Keratinocyte (primary cell): ENCODE data around the gene PTP4A2. TPM values are rescaled to one million over a fixed set of nuclear protein-coding genes. Genes with fewer than 3 reads are reported as not detected.

ENCODE experiments used
- DNase-seq: peaks from one replicate; pipeline ENCODE4 v3.0.0-alpha.2; 2011; ENCODE audit warnings: low read depth, missing footprints, low spot score
- FAIRE-seq: peaks from 2 replicates; lab custom pipeline; 2011; peaks lifted over from hg19 to GRCh38; lab: Jason Lieb, UNC
- H2AFZ ChIP-seq: 2 replicates; pipeline ENCODE4 v1.6.0; 2012; ENCODE audit warnings: low read length, control low read depth, inconsistent platforms; ENCODE audit not compliant: control insufficient read depth
- H3K27ac ChIP-seq: 2 replicates; pipeline ENCODE4 v1.5.1; 2011; ENCODE audit warnings: low read length; ENCODE audit not compliant: control insufficient read depth, insufficient read depth
- H3K27me3 ChIP-seq: 3 replicates; pipeline ENCODE4 v1.6.0; 2011; ENCODE audit warnings: low read length; ENCODE audit not compliant: control insufficient read depth, insufficient read depth; ENCODE audit errors: extremely low read depth
- H3K36me3 ChIP-seq, 2 experiments: 2 replicates in 1 of 2; 3 replicates in 1 of 2; pipeline ENCODE4 v1.5.1; 2011; ENCODE audit warnings: low read length in 2 of 2, mild to moderate bottlenecking in 1 of 2; ENCODE audit not compliant: control insufficient read depth in 2 of 2, insufficient read depth in 2 of 2; ENCODE audit errors: extremely low read depth in 1 of 2
- H3K4me1 ChIP-seq: 3 replicates; pipeline ENCODE4 v1.5.1; 2011; ENCODE audit warnings: low read length; ENCODE audit not compliant: control insufficient read depth, insufficient read depth; ENCODE audit errors: extremely low read depth
- H3K4me2 ChIP-seq: 3 replicates; pipeline ENCODE4 v1.6.0; 2011; ENCODE audit warnings: low read depth, low read length; ENCODE audit not compliant: control insufficient read depth, insufficient read depth; ENCODE audit errors: extremely low read depth
- H3K4me3 ChIP-seq, 3 experiments: fragments of 200-600 bp in 1 of 3; sonication (generic) in 1 of 3; 2 replicates in 2 of 3; 3 replicates in 1 of 3; pipeline ENCODE4 v1.5.1; 2011 to 2016; ENCODE audit warnings: low read length in 3 of 3, mild to moderate bottlenecking in 3 of 3, control low read depth in 2 of 3, inconsistent platforms in 1 of 3, low read depth in 1 of 3, mixed read lengths in 1 of 3, mixed run types in 1 of 3, moderate library complexity in 1 of 3; ENCODE audit not compliant: control insufficient read depth in 2 of 3, insufficient read depth in 2 of 3; ENCODE audit errors: extremely low read depth in 1 of 3
- H3K79me2 ChIP-seq: 2 replicates; pipeline ENCODE4 v1.6.0; 2012; ENCODE audit warnings: low read length; ENCODE audit not compliant: control insufficient read depth, insufficient read depth
- H3K9ac ChIP-seq: 3 replicates; pipeline ENCODE4 v1.6.0; 2011; ENCODE audit warnings: low read length; ENCODE audit not compliant: control insufficient read depth, insufficient read depth; ENCODE audit errors: extremely low read depth
- H3K9me1 ChIP-seq: 3 replicates; pipeline ENCODE4 v1.6.0; 2011; ENCODE audit warnings: low read length; ENCODE audit not compliant: control insufficient read depth, insufficient read depth; ENCODE audit errors: extremely low read depth
- H3K9me3 ChIP-seq: 2 replicates; pipeline ENCODE4 v1.5.1; 2012; ENCODE audit warnings: low read depth, low read length; ENCODE audit not compliant: control insufficient read depth
- H4K20me1 ChIP-seq: 3 replicates; pipeline ENCODE4 v1.6.0; 2011; ENCODE audit warnings: low read length; ENCODE audit not compliant: control insufficient read depth, insufficient read depth; ENCODE audit errors: extremely low read depth
- EZH2 ChIP-seq: IDR thresholded peaks from one replicate; pipeline ENCODE4 v1.6.1; 2012; ENCODE audit warnings: inconsistent platforms, mild to moderate bottlenecking, low read length, moderate library complexity
- dilution Hi-C: fragments of 300-500 bp; cut with MboI; formaldehyde crosslinking; loops from one replicate; pipeline ENCODE4 v1.7.0; 2020; ENCODE audit warnings: low sequenced_read_pairs; ENCODE audit not compliant: extremely low pct_ligation_motif_present
- polyA plus RNA-seq, 5 experiments: library from polyadenylated mRNA; depleted of rRNA in 3 of 5; stranded (reverse) in 3 of 5; stranded (forward) in 1 of 5; unstranded in 1 of 5; fragments of >200 nt; gene quantifications; 1 replicate in 1 of 5; 2 replicates in 3 of 5; 3 replicates in 1 of 5; pipeline versions ENCODE4 v1.2.1 to v1.2.3, GENCODE V29; 2011 to 2012; ENCODE audit warnings: missing spikeins in 2 of 5, low read depth in 1 of 5, low replicate concordance in 1 of 5
- TF ChIP-seq, protein P1 (sequence below), 3 experiments: IDR thresholded peaks in 1 of 3; conservative IDR thresholded peaks in 1 of 3; optimal IDR thresholded peaks in 1 of 3; 2 replicates in 2 of 3; 3 replicates in 1 of 3; pipeline versions ENCODE3 to v1.5.1; 2011; ENCODE audit warnings: low read length in 3 of 3, mild to moderate bottlenecking in 3 of 3, moderate library complexity in 2 of 3, control low read depth in 1 of 3, inconsistent platforms in 1 of 3; ENCODE audit not compliant: insufficient read depth in 2 of 3; ENCODE audit errors: extremely low read depth in 1 of 3

The PTP4A2 gene
- polyA plus RNA-seq, 1 donor (not counting 4 experiments of a cell fraction or from before 2014, with no cell fraction given): 368 TPM

GRCh38 chr1:31919591-31919990 is 18.6 kb downstream of the PTP4A2 start:
- FAIRE-seq (no peak), DNase-seq (no peak)
- H3K4me3 ChIP-seq: no peak overlapping the region
- no peak overlapping the region for H3K9ac ChIP-seq
- H2AFZ ChIP-seq: no peak overlapping the region
- dilution Hi-C loops: no loop called here
- peaks cover 14% of the 10 kb centered on the region for H4K20me1 ChIP-seq
- no peak for TF ChIP-seq EZH2
- TF ChIP-seq, protein P1, sequence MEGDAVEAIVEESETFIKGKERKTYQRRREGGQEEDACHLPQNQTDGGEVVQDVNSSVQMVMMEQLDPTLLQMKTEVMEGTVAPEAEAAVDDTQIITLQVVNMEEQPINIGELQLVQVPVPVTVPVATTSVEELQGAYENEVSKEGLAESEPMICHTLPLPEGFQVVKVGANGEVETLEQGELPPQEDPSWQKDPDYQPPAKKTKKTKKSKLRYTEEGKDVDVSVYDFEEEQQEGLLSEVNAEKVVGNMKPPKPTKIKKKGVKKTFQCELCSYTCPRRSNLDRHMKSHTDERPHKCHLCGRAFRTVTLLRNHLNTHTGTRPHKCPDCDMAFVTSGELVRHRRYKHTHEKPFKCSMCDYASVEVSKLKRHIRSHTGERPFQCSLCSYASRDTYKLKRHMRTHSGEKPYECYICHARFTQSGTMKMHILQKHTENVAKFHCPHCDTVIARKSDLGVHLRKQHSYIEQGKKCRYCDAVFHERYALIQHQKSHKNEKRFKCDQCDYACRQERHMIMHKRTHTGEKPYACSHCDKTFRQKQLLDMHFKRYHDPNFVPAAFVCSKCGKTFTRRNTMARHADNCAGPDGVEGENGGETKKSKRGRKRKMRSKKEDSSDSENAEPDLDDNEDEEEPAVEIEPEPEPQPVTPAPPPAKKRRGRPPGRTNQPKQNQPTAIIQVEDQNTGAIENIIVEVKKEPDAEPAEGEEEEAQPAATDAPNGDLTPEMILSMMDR (optimal IDR thresholded peaks at IDR 0.05 in 1 of 3, IDR thresholded peaks at IDR 0.05 in 1 of 3, conservative IDR thresholded peaks at IDR 0.05 in 1 of 3; ENCODE audit: extremely low read depth in 1 of 3, insufficient read depth in 2 of 3, low read length in 3 of 3): no peak
- H3K27me3 ChIP-seq: no peaks in the 10 kb centered on the region
- no peak overlapping the region for H3K27ac ChIP-seq
- no peaks in the 10 kb centered on the region for H3K9me1 ChIP-seq
- H3K9me3 ChIP-seq: no peaks in the 10 kb centered on the region
- no peak overlapping the region for H3K4me2 ChIP-seq
- H3K36me3 ChIP-seq: peaks cover 6 to 12% of the 10 kb centered on the region in 2 experiments
- no peaks in the 10 kb centered on the region for H3K4me1 ChIP-seq
- peaks cover 85% of the 10 kb centered on the region for H3K79me2 ChIP-seq

DNA sequence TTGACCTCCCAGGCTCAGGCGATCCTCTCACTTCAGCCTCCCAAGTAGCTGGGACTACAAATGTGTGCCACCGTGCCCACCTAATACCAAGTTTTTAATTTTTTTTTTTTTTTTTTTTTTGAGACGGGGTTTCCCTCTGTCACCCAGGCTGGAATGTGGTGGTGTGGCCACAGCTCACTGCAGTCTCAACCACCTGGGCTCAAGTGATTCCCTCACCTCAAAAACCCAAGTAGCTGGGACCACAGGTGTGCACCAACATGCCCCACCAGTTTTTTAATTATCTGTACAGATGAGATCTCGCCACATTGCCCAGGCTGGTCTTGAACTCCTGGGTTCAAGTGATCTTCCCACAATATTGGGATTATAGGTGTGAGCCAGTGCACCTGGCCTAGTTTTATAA is 22.7 kb downstream of the PTP4A2 start:
- Histone ChIP-seq H3K9me3 (no peaks in the 10 kb centered on the region), H3K36me3 (peaks cover 12 to 30% of the 10 kb centered on the region in 2 experiments), H3K79me2 (peaks cover 80% of the 10 kb centered on the region), H3K27me3 (no peaks in the 10 kb centered on the region), H3K4me1 (peaks cover 3% of the 10 kb centered on the region), H3K9me1 (no peaks in the 10 kb centered on the region), H3K27ac (no peak overlapping the region), H3K9ac (no peak overlapping the region), H3K4me3 (no peak overlapping the region), H3K4me2 (no peak overlapping the region), H4K20me1 (peaks cover 4% of the 10 kb centered on the region), H2AFZ (no peak overlapping the region)
- no peak for TF ChIP-seq EZH2
- TF ChIP-seq, protein P1 (optimal IDR thresholded peaks at IDR 0.05 in 1 of 3, IDR thresholded peaks at IDR 0.05 in 1 of 3, conservative IDR thresholded peaks at IDR 0.05 in 1 of 3; ENCODE audit: extremely low read depth in 1 of 3, insufficient read depth in 2 of 3, low read length in 3 of 3): no peak
- DNase-seq (no peak), FAIRE-seq (no peak)
- dilution Hi-C loops: no loop called here
